CD4-positive, CD25-positive, alpha-beta regulatory T cell (primary cell): ENCODE measurements around the gene OLFML1. TPM values are rescaled to one million over a fixed set of nuclear protein-coding genes. Genes with fewer than 3 reads are reported as not detected.

ENCODE experiments used
- ATAC-seq, 2 donors: fragments of 150-1000 bp; cut with Tn5 transposase; one replicate each; pipeline ENCODE4 v1.10.0; 2021; ENCODE audit warnings: low read depth in 2 of 2, moderate number of reproducible peaks in 2 of 2, moderate library complexity in 1 of 2
- DNase-seq, 3 donors: peaks; one replicate each; pipeline versions ENCODE4 v3.0.0 to v3.0.0-alpha.2; 2012 to 2022; ENCODE audit warnings: mixed read lengths in 1 of 3
- H3K27ac ChIP-seq: one replicate; pipeline ENCODE4 v1.7.0; 2013; ENCODE audit warnings: mild to moderate bottlenecking, low read length; ENCODE audit not compliant: insufficient read depth, poor library complexity, severe bottlenecking
- H3K27me3 ChIP-seq: one replicate; pipeline ENCODE4 v1.7.0; 2013; ENCODE audit warnings: low read length; ENCODE audit not compliant: control insufficient read depth, insufficient read depth
- H3K36me3 ChIP-seq: one replicate; pipeline ENCODE4 v1.7.0; 2013; ENCODE audit warnings: mild to moderate bottlenecking, low read length, moderate library complexity; ENCODE audit not compliant: control insufficient read depth, insufficient read depth
- H3K4me1 ChIP-seq: 2 replicates; pipeline ENCODE4 v1.7.0; 2013; ENCODE audit warnings: mild to moderate bottlenecking, low read length; ENCODE audit not compliant: insufficient read depth, control insufficient read depth, poor library complexity, severe bottlenecking
- H3K4me3 ChIP-seq: one replicate; pipeline ENCODE4 v1.7.0; 2013; ENCODE audit warnings: low read depth, mild to moderate bottlenecking, low read length, moderate library complexity
- H3K9me3 ChIP-seq, 2 experiments: 1 replicate in 1 of 2; 2 replicates in 1 of 2; pipeline ENCODE4 v1.7.0; 2013; ENCODE audit warnings: low read length in 2 of 2, mild to moderate bottlenecking in 1 of 2, moderate library complexity in 1 of 2; ENCODE audit not compliant: control insufficient read depth in 2 of 2
- H3K27ac Mint-ChIP-seq, 3 donors: one replicate each; pipeline ENCODE4 v1.8.0; 2020 to 2022; ENCODE audit warnings: mild to moderate bottlenecking in 3 of 3, mixed read lengths in 3 of 3, moderate library complexity in 2 of 3
- H3K27me3 Mint-ChIP-seq: one replicate; pipeline ENCODE4 v1.8.0; 2022; ENCODE audit warnings: mild to moderate bottlenecking, mixed read lengths
- H3K36me3 Mint-ChIP-seq: one replicate; pipeline ENCODE4 v1.8.0; 2020; ENCODE audit warnings: mixed read lengths
- H3K4me1 Mint-ChIP-seq, 4 donors: one replicate each; pipeline ENCODE4 v1.8.0; 2020 to 2022; ENCODE audit warnings: mixed read lengths in 4 of 4, mild to moderate bottlenecking in 1 of 4
- H3K4me3 Mint-ChIP-seq, 4 donors: one replicate each; pipeline ENCODE4 v1.8.0; 2020 to 2022; ENCODE audit warnings: mild to moderate bottlenecking in 4 of 4, mixed read lengths in 4 of 4, moderate library complexity in 3 of 4
- H3K9me3 Mint-ChIP-seq, 7 donors: one replicate each; pipeline ENCODE4 v1.8.0; 2020 to 2022; ENCODE audit warnings: mixed read lengths in 7 of 7, mild to moderate bottlenecking in 3 of 7, moderate library complexity in 2 of 7
- polyA plus RNA-seq, 4 donors: library from polyadenylated mRNA; unstranded; fragments of 300-500 nt; fragmentation: Illumina TruSeq; gene quantifications; one replicate each; pipeline ENCODE4 v1.2.3, GENCODE V29; 2021
- total RNA-seq: library from RNA; stranded (reverse); gene quantifications from one replicate; pipeline ENCODE4 v1.2.3, GENCODE V29; 2022

Gene OLFML1
- total and polyA plus RNA-seq, 5 donors from 2014 or later: 0.10 to 0.13 (median 0.11) TPM; not detected in 2

DNA sequence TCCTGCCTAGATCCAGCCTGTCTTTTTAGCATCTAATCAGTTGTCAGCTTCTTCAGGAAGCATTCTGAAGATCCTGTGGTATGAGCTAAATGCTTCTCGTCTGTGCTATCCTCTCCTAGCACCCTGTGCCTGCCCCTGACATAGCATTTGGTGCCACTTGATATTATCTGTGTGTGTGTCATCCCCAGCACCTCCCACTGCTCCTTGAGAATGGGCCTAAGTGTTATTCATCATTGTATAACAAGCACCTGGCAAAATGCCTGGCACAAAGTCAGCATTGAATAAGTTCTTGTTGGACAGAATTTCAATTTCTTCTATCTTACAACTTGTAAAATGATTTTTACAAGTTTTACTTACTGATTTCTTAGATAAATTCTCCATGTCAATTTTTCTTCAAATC, 28.1 kb upstream of the OLFML1 start:
- Histone ChIP-seq H3K27me3 (peaks cover 5% of the 10 kb centered on the region), H3K36me3 (no peaks in the 10 kb centered on the region), H3K27ac (no peak overlapping the region), H3K4me3 (no peak overlapping the region), H3K4me1 (no peaks in the 10 kb centered on the region), H3K9me3 (no peaks in the 10 kb centered on the region)
- H3K36me3 Mint-ChIP-seq: no peaks in the 10 kb centered on the region
- H3K4me3 Mint-ChIP-seq: no peak overlapping the region
- no peak for ATAC-seq
- H3K9me3 Mint-ChIP-seq: peaks cover 0 to 2% (median 0%) of the 10 kb centered on the region in 7 donors
- peak overlapping the region in 1 of 3 donors; percentile 54 for H3K27ac Mint-ChIP-seq
- no peak for DNase-seq
- peaks cover 0 to 2% (median 0%) of the 10 kb centered on the region in 4 donors for H3K4me1 Mint-ChIP-seq
- no peaks in the 10 kb centered on the region for H3K27me3 Mint-ChIP-seq

DNA sequence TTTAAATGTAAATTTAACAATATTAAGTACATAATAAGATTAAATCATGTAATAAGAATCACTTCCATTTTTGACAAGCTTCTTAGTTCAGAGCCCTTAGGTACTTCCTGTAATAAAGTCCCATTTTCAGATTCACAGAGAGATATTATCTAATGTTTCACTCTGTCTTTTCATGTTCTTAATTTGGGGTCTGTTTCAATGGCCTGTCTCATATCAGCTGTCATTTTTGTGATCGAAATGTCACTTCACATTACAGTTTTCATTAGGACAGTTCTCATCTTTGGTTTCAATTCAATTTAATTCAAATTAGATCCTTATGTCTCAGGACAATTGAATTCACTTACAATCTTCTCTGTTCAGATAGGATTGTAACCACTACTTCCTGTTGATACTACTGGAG, 22.6 kb upstream of the OLFML1 start:
- DNase-seq: no peak
- Mint-ChIP-seq H3K4me3 (no peak overlapping the region), H3K36me3 (no peaks in the 10 kb centered on the region), H3K9me3 (no peaks in the 10 kb centered on the region), H3K4me1 (peaks cover 0 to 11% (median 2%) of the 10 kb centered on the region in 4 donors), H3K27ac (no peak overlapping the region), H3K27me3 (no peaks in the 10 kb centered on the region)
- ATAC-seq: no peak
- Histone ChIP-seq H3K4me1 (no peaks in the 10 kb centered on the region), H3K27me3 (peaks cover 5% of the 10 kb centered on the region), H3K9me3 (no peaks in the 10 kb centered on the region), H3K36me3 (no peaks in the 10 kb centered on the region), H3K4me3 (no peak overlapping the region), H3K27ac (no peak overlapping the region)

DNA sequence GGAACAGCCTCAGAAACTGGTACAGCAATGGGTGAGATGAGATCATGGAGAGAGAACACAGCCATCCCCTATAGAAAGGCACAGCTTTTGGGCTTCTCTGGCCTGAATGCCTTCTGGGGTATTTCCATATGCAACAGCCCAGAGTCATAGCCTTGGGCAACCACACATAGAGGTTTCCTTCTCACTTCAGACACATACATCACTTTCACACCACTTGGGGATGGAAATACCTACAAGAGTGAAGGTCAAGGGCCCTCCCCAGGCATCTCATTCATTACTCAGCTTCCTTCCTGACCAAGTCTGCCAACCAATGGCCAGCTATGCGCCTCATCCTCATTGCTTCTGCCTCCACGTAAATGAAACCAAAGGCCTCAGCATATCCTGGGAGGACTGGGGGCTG, 17.7 kb upstream of the OLFML1 start:
- Mint-ChIP-seq H3K27ac (no peak overlapping the region), H3K36me3 (no peaks in the 10 kb centered on the region), H3K4me3 (no peak overlapping the region), H3K9me3 (no peaks in the 10 kb centered on the region), H3K4me1 (peaks cover 0 to 6% (median 2%) of the 10 kb centered on the region in 4 donors), H3K27me3 (no peaks in the 10 kb centered on the region)
- H3K36me3 ChIP-seq: no peaks in the 10 kb centered on the region
- ATAC-seq (no peak), DNase-seq (no peak)
- H3K27me3 ChIP-seq: no peaks in the 10 kb centered on the region
- H3K27ac ChIP-seq: no peak overlapping the region
- H3K9me3 ChIP-seq: no peaks in the 10 kb centered on the region
- no peaks in the 10 kb centered on the region for H3K4me1 ChIP-seq
- H3K4me3 ChIP-seq: no peak overlapping the region

DNA sequence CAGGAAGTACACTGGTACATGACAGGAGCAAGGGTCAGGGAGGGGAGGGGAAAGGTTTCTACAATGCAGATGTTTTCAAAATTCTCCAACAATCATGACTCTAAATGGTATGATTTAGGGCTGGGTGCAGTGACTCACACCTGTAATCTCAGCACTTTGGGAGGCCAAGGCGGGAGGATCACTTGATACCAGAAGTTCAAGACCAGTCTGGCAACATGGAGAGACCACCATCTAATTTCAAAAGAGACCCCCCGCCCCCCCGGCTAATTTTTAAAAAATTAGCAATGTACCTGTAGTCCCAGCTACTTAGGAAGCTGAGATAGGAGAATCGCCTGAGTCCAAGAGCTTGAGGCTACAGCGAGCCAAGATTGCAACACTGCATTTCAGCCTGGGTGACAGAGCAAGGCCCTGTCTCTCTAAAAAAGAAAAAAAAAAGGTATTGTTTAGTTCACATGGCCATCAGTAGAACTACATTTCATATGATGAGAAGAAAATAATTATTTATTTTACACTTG, 15.9 kb upstream of the OLFML1 start:
- Mint-ChIP-seq H3K36me3 (no peaks in the 10 kb centered on the region), H3K9me3 (no peaks in the 10 kb centered on the region), H3K4me1 (no peaks in the 10 kb centered on the region), H3K4me3 (no peak overlapping the region), H3K27ac (no peak overlapping the region), H3K27me3 (no peaks in the 10 kb centered on the region)
- no peaks in the 10 kb centered on the region for H3K36me3 ChIP-seq
- ATAC-seq: no peak
- H3K27ac ChIP-seq: no peak overlapping the region
- H3K27me3 ChIP-seq: no peaks in the 10 kb centered on the region
- H3K9me3 ChIP-seq: no peaks in the 10 kb centered on the region
- no peaks in the 10 kb centered on the region for H3K4me1 ChIP-seq
- DNase-seq: no peak
- no peak overlapping the region for H3K4me3 ChIP-seq

DNA sequence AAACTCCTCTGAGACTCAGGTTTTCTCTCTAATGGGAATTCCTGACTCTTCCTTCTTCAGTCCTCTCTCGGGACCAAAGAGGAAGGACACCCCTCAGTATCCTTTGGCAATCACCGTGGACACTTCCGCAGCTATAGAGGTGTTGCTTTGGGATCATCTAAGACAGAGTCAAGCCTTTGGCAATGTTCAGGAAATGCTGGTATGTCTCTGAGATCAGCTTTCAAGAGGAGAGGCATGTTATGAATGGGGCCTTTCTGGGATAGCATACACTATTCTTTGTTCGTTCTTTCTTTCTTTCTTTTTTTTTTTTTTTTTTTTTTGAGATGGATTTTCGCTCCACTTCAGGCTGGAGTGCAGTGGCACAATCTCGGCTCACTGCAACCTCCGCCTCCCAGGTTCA, 14.2 kb upstream of the OLFML1 start:
- no peak overlapping the region for H3K4me3 Mint-ChIP-seq
- H3K4me1 Mint-ChIP-seq: no peaks in the 10 kb centered on the region
- no peak for DNase-seq

DNA sequence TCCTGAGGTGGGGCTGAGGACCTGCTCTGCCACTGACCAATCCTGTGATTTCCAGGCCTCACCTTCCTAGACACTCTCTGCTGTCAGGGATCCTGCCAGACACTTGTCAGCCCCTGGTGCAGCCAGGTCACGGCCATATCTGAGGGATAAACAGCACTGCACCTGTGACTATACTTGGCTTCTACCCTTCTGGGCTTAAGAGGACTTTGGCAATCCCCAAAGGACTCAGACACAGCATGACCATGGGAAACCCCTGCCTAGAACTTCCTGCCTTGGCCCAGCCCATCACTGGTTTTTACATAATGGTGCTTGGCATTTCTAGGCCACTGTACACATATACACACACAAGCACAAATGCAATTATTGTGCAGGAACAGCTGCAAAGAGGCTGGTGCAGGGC, 11.6 kb upstream of the OLFML1 start:
- Mint-ChIP-seq H3K4me1 (no peaks in the 10 kb centered on the region), H3K27me3 (peaks cover 5% of the 10 kb centered on the region), H3K4me3 (no peak overlapping the region), H3K27ac (no peak overlapping the region), H3K9me3 (no peaks in the 10 kb centered on the region), H3K36me3 (no peaks in the 10 kb centered on the region)
- Histone ChIP-seq H3K27ac (no peak overlapping the region), H3K27me3 (no peaks in the 10 kb centered on the region), H3K9me3 (no peaks in the 10 kb centered on the region), H3K4me3 (no peak overlapping the region), H3K36me3 (no peaks in the 10 kb centered on the region), H3K4me1 (no peaks in the 10 kb centered on the region)
- DNase-seq (no peak), ATAC-seq (no peak)

More for the DNA sequence above, 14.2 kb upstream of the OLFML1 start:
- H3K27me3 Mint-ChIP-seq: no peaks in the 10 kb centered on the region
- Histone ChIP-seq H3K4me3 (no peak overlapping the region), H3K36me3 (no peaks in the 10 kb centered on the region), H3K27ac (no peak overlapping the region), H3K4me1 (no peaks in the 10 kb centered on the region), H3K9me3 (no peaks in the 10 kb centered on the region), H3K27me3 (no peaks in the 10 kb centered on the region)
- H3K36me3 Mint-ChIP-seq: no peaks in the 10 kb centered on the region
- no peak for ATAC-seq
- H3K27ac Mint-ChIP-seq: no peak overlapping the region
- no peaks in the 10 kb centered on the region for H3K9me3 Mint-ChIP-seq

DNA sequence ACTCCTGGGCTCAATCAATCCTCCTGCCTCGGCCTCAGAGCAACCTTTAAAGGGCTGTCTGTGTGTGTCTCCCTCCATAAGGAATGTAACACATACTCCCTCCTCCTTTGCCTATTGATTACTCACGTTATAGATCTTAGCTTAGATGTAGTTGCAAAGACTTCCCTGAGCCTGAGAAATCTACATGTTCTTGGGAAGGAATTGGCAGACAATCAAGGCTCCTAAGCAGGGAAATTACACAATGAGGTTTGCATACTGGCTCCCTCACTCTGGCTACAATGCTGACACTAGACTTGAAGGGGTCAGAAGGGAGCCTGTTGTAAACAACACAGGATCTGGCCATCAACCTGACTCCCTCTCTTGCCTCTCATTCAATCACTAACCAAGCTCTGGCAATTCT, 5.2 kb upstream of the OLFML1 start:
- Mint-ChIP-seq H3K27ac (no peak overlapping the region), H3K4me3 (no peak overlapping the region), H3K27me3 (peaks cover 9% of the 10 kb centered on the region), H3K36me3 (no peaks in the 10 kb centered on the region), H3K9me3 (no peaks in the 10 kb centered on the region), H3K4me1 (no peaks in the 10 kb centered on the region)
- H3K36me3 ChIP-seq: no peaks in the 10 kb centered on the region
- no peak overlapping the region for H3K4me3 ChIP-seq
- H3K27ac ChIP-seq: no peak overlapping the region
- no peak for DNase-seq
- no peaks in the 10 kb centered on the region for H3K9me3 ChIP-seq
- H3K4me1 ChIP-seq: no peaks in the 10 kb centered on the region
- peaks cover 4% of the 10 kb centered on the region for H3K27me3 ChIP-seq
- ATAC-seq: no peak

DNA sequence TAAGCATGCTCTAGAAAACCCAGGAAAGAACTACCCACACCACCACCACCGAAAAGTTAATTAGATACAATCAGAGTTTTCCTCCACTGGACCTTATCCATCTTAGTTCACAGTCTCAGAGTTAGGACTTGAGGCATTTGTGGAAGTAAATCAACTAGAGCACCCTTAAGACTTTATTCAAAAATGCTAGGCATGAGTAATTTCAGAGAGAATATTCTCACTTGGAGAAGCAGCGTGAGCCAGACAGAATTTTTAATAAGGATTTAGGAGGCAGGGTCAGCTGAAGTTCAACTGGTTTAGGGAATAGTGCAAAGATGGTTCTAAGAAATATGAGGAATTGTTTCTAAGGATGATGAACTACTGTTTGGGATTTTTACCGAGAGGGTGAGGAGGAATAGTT, 1.2 kb upstream of the OLFML1 start:
- no peak overlapping the region for H3K27ac ChIP-seq
- H3K36me3 Mint-ChIP-seq: no peaks in the 10 kb centered on the region
- ATAC-seq: no peak
- DNase-seq: no peak
- no peak overlapping the region for H3K4me3 ChIP-seq
- peaks cover 5% of the 10 kb centered on the region for H3K27me3 Mint-ChIP-seq
- H3K4me1 ChIP-seq: no peaks in the 10 kb centered on the region
- H3K9me3 Mint-ChIP-seq: no peaks in the 10 kb centered on the region
- no peak overlapping the region for H3K4me3 Mint-ChIP-seq
- no peaks in the 10 kb centered on the region for H3K9me3 ChIP-seq
- no peaks in the 10 kb centered on the region for H3K36me3 ChIP-seq
- no peak overlapping the region for H3K27ac Mint-ChIP-seq
- H3K27me3 ChIP-seq: peaks cover 6% of the 10 kb centered on the region
- no peaks in the 10 kb centered on the region for H3K4me1 Mint-ChIP-seq
